Sciatic nerve (tissue), 2 donors: Measurements from ENCODE around the gene PLXNC1. TPM values are rescaled to one million over a fixed set of nuclear protein-coding genes. Genes with fewer than 3 reads are reported as not detected.

Source experiments
- ATAC-seq: fragments of 200-7000 bp; cut with Tn5 transposase; one replicate; pipeline ENCODE4 v1.9.1; 2020; ENCODE audit warnings: mild to moderate bottlenecking, moderate library complexity
- DNase-seq: peaks from one replicate; pipeline ENCODE4 v3.0.0-alpha.2; 2020; ENCODE audit warnings: low spot score
- intact Hi-C: fragments of 100-400 bp; cut with DNase I; formaldehyde crosslinking; loops from one replicate; pipeline ENCODE4 v1.14.2; 2022
- total RNA-seq: library from RNA; stranded (reverse); fragmentation: NEBNext Ultra II Directional; extraction: Animal tissue kit (Norgen Biotek cat#: 25700); gene quantifications from one replicate; pipeline ENCODE4 v1.2.1, GENCODE V29; 2021
- donor health status: DM: no; HTN: no; CAD: no.
- donor health status: DM: no; HTN: no; CAD: no.

The PLXNC1 gene
- total RNA-seq, 1 donor from 2014 or later: 22.8 TPM

DNA sequence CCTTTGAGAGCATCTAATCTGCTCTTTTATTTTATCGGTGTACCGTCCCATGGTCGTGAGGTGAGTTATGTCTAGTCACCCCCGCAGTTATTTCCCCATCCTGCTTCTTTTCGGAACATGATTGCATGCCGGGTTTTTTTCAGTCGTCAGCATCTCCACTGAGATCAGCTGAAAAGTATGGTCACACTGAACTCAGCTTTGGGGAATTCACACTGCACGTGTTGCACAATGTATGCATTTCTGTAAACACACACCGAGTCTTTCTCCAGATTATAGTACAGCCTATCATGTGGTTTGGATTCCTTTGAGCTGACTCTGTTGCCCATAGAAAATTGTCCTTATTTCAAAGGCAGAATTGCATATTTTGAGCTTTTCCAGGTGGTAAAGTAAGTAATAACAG lies 24.6 kb downstream of the PLXNC1 start:
- intact Hi-C loops: no loop called here
- peak; percentile 40 for ATAC-seq
- DNase-seq: no peak

DNA sequence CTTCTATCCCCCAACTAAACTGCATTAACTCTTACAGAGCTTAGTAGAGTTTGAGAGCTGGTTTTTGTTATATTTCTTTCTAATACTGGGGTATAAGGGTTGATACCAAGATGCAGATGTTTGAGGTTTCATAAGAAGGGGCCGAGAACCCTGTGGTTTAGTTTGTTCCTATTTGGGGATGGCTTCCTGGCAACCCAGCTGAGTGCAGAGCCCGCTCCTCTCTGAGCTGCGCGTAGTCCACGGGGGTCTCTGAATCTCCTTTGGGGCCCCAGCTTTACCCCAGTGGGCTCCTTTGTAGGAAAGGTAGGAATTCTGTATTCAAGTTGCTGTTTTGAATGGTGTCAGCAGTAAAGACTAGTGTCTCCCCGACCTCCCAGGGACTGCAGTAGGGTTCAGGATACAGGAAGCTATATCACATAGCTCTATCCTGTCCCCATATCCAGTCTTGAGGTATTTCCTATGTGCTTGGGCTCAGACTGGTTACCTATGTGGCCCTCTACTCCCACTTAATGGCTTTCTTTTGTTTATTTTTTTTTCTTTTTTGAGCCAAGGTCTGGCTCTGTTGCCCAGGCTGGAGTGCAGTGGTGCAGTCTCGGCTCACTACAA lies 25.4 kb downstream of the PLXNC1 start:
- DNase-seq (no peak), ATAC-seq (peak; percentile 55)
- intact Hi-C loops: no loop called here

DNA sequence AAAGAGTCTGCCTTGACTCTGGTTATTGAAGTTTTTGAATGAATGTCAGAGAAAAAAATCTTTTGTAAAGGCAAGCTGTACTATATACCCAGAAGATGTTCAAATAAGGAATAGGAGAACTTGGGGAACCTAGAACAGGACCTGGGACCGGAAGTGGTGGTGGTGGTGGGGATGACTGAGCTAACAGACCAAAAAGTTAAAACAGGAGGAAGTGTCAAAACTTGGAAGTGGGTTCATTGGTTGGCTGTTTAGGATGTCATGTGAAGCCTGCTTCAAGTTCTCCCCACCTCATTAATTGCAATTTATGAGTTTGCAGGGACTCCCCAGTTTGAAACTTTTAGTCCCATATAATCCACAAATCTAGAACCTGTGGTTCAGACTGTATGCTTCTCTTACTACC lies 26.2 kb downstream of the PLXNC1 start:
- ATAC-seq: peak; percentile 57
- no peak for DNase-seq
- intact Hi-C loops: no loop called here

DNA sequence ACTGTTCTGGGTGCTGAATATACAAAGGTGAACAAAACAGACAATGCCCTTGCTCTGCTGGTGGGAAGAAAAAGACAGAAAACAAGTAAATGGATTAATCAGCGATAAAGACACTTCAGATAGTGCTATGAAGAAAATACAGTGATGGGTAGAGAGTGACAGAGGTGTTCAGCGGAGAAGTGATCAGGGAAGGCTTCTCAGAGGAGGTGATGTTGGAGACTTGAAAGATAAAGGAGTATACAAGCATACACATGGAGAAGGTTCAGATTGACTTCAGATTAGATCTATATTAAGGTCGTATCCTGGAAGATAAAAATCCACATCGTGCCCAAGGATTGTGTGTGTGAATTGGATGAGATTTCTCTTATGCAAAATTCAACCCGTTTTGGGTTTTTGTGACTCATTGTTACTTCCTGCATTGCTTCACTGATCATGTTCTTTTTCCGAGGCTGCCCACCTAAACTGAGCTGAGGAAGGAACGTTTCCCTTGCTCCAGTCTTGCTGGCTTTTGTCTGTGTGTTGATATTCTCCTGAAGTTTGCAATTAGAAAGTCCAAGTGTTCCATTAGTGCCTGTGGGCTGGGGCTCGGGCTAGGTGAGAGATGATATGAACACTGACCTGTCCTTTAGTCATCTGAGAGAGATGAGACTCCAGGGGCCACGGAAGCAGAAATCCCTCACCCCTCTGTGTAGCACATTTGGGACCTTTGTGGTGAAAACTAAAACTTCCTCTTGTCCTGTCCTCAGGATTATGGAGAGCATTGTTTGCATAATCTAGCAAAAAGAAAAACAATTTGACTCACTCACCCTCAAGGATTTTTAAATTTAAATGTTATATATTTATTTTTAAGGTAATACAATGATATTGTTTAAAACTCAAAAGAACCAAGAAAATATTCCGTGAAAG lies 27.6 kb downstream of the PLXNC1 start:
- intact Hi-C loops: no loop called here
- no peak for ATAC-seq
- DNase-seq: no peak

DNA sequence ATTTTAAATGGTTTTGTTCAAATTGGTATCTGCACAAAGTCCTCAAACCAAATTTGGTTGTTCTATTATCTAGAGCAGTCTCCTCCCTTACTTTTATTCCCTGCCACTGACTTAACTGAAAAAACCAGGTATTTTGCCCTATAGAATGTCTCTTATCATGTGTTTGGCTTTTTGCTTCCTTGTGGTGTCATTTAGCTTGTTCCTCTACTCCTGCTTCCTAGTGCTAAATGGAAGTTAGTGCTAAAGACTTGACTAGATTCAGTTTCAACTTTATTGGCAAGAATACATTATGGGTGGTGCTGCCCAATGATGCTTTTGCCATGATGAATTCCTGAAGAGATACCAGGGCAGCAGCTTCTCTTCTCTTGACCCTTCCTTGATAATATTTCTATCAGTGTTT lies 29.7 kb downstream of the PLXNC1 start:
- intact Hi-C loops: no loop called here
- no peak for DNase-seq
- no peak for ATAC-seq

DNA sequence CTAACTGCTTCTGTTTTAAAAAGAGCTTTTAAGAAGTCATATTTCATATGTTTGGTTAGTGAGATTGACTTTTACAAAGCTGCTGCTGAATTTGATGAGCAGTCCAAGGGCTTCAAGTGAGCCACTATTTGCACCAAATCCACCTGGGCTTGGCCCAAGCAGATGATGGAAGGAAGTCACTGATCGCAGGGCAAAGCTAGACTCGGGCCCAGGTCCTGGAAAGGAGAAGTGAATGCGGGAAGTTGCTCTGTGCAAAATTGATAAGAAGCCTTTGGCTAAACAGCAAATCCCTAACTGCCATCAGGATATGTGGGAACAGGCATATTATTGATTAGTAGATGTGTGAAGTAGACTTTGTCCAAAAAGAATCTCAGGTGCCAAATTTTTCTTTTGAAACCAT lies 30.5 kb downstream of the PLXNC1 start:
- DNase-seq (no peak), ATAC-seq (no peak)
- intact Hi-C loops: no loop called here

DNA sequence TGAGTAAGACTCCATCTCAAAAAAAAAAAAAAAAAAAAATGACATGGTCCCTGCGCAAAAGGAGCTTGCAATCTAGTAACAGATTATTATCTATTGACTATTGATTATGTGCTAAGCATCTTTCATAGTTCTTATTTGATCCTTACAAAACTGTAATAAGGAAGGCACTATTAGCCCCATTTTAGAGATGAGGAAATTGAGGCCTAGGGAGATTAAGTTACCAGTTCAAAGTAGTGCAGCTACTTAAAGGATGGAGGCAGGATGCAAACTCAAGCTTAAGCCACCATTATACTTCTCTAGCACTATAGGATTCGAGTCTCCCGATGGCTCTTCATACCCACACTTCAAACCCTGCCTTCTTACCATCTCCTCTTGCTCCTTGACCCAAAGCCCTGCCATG lies 31.3 kb downstream of the PLXNC1 start:
- intact Hi-C loops: no loop called here
- no peak for DNase-seq

GRCh38 chr12:94180558-94181296 lies 32.4 kb downstream of the PLXNC1 start:
- DNase-seq (no peak), ATAC-seq (no peak)
- intact Hi-C loops: no loop called here

More for the DNA sequence above, 31.3 kb downstream of the PLXNC1 start:
- no peak for ATAC-seq

- ATAC-seq: no peak
- no peak for DNase-seq
- intact Hi-C loops: no loop called here
These were observed 34.8 kb downstream of the PLXNC1 start for GRCh38 chr12:94182986-94183707.

DNA sequence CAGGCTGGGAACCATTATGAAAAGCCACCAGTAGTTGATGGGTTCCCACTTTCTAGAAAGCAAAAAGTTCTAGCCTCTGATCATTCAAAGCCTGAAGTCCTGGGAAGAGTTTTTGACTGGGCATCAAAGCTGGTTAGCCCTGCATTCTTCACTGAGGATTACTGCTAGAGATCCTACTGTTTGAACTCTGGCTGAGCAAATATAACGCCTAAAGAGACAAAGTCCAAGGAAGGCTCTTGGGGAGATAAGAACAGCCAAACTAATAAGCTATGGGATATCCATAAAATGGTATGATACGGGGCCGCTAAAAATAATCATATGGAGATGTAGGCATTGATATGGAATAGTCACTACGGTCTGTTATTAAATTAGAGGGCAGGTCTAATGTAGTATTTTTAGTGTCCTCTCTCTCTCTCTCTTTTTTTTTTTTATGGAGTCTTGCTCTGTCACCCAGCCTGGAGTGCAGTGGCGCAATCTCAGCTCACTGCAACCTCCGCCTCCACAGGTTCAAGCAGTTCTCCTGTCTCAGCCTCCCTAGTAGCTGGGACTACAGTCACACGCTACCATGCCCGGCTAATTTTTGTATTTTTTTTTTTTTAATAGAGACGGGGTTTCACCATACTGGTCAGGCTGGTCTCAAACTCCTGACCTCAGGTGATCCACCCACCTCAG lies 35.5 kb downstream of the PLXNC1 start:
- ATAC-seq (no peak), DNase-seq (no peak)
- intact Hi-C loops: no loop called here

DNA sequence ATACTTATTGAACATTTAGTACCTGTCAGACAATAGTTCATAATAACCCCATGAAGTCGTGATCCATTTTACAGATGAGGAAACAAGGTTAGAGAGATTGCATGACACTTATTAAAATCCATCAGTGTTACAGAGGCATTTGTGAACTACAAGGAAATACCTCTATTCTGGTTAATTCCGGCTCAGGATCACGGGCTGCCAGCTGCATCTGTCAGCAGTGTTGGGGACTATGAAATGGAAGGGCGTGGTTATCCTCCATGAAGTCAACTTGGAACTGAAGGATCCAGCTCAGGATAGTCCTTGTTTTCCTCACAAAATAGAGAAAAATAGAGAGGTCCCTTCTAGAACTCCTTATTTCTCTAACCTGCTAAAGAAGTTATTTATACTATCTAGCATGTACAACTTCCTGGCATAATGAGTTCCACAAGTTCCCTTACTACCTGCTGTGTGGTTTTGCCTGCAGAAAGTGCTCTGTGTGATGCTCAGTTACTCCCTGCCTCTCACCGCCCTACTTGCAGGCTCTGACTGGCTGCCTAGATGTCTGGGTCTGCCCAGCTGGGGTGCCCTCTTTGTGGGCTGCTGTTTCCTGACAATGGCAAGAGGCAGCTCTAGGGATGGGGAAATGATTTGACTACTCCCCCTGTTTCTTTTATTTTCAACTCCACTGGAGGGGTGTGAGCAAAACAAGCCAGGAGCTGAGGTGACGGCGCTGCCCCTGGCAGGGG lies 36.8 kb downstream of the PLXNC1 start:
- DNase-seq: no peak
- ATAC-seq: no peak
- intact Hi-C loops: no loop called here

GRCh38 chr12:94185801-94186200 lies 37.4 kb downstream of the PLXNC1 start:
- intact Hi-C loops: no loop called here
- DNase-seq: no peak
- no peak for ATAC-seq

GRCh38 chr12:94186278-94187241 lies 38.2 kb downstream of the PLXNC1 start:
- intact Hi-C loops: no loop called here
- ATAC-seq (peak; percentile 84), DNase-seq (peak; percentile 88)

GRCh38 chr12:94187361-94187760 lies 39.0 kb downstream of the PLXNC1 start:
- DNase-seq: no peak
- no peak for ATAC-seq
- intact Hi-C loops: no loop called here

GRCh38 chr12:94190623-94191022 lies 42.2 kb downstream of the PLXNC1 start:
- DNase-seq (no peak), ATAC-seq (no peak)
- intact Hi-C loops: no loop called here

- DNase-seq (no peak), ATAC-seq (no peak)
- intact Hi-C loops: no loop called here
These were observed 42.6 kb downstream of the PLXNC1 start for GRCh38 chr12:94191023-94191422.

- no peak for ATAC-seq
- no peak for DNase-seq
- intact Hi-C loops: no loop called here
These were observed 43.4 kb downstream of the PLXNC1 start for GRCh38 chr12:94191811-94192210.
